Measurements from ENCODE around the gene SEZ6L.

Gene SEZ6L

GRCh38 chr22:26172389-26172990 is 3.2 kb downstream of the SEZ6L start:
- H3K27me3 ChIP-seq (ENCODE audit: insufficient read depth, poor library complexity, severe bottlenecking): peaks cover 50% of the 10 kb centered on the region
- no peaks in the 10 kb centered on the region for H3K36me3 ChIP-seq (ENCODE audit: low read depth)
- H3K27ac ChIP-seq (ENCODE audit: poor library complexity, severe bottlenecking): no peak overlapping the region
- H3K9me3 ChIP-seq (ENCODE audit: severe bottlenecking): no peaks in the 10 kb centered on the region
- H3K4me1 ChIP-seq (ENCODE audit: insufficient read depth, poor library complexity, severe bottlenecking): no peaks in the 10 kb centered on the region
- DNase-seq (ENCODE audit: low spot score) (no peak), ATAC-seq (ENCODE audit: low read depth) (peak; percentile 55; the same call in 2 of the 3 replicates)
- H3K4me3 ChIP-seq (ENCODE audit: severe bottlenecking): no peak overlapping the region
- peak; percentile 75 for TF ChIP-seq CTCF (IDR thresholded peaks at IDR 0.05; ENCODE audit: poor library complexity, severe bottlenecking)

GRCh38 chr22:26174280-26174679 is 5.0 kb downstream of the SEZ6L start:
- Histone ChIP-seq H3K27me3 (ENCODE audit: insufficient read depth, poor library complexity, severe bottlenecking) (peaks cover 34% of the 10 kb centered on the region), H3K27ac (ENCODE audit: poor library complexity, severe bottlenecking) (no peak overlapping the region), H3K4me1 (ENCODE audit: insufficient read depth, poor library complexity, severe bottlenecking) (no peaks in the 10 kb centered on the region), H3K9me3 (ENCODE audit: severe bottlenecking) (no peaks in the 10 kb centered on the region), H3K4me3 (ENCODE audit: severe bottlenecking) (no peak overlapping the region), H3K36me3 (ENCODE audit: low read depth) (no peaks in the 10 kb centered on the region)
- no peak for TF ChIP-seq CTCF (IDR thresholded peaks at IDR 0.05; ENCODE audit: poor library complexity, severe bottlenecking)
- DNase-seq (ENCODE audit: low spot score): no peak
- peak; percentile 36; the same call in 1 of the 3 replicates for ATAC-seq (ENCODE audit: low read depth)

GRCh38 chr22:26182723-26183122 is 13.5 kb downstream of the SEZ6L start:
- no peaks in the 10 kb centered on the region for H3K4me1 ChIP-seq (ENCODE audit: insufficient read depth, poor library complexity, severe bottlenecking)
- no peak overlapping the region for H3K4me3 ChIP-seq (ENCODE audit: severe bottlenecking)
- DNase-seq (ENCODE audit: low spot score) (no peak), ATAC-seq (ENCODE audit: low read depth) (no peak)
- H3K9me3 ChIP-seq (ENCODE audit: severe bottlenecking): no peaks in the 10 kb centered on the region
- no peaks in the 10 kb centered on the region for H3K36me3 ChIP-seq (ENCODE audit: low read depth)
- no peak overlapping the region for H3K27ac ChIP-seq (ENCODE audit: poor library complexity, severe bottlenecking)
- no peaks in the 10 kb centered on the region for H3K27me3 ChIP-seq (ENCODE audit: insufficient read depth, poor library complexity, severe bottlenecking)
- no peak for TF ChIP-seq CTCF (IDR thresholded peaks at IDR 0.05; ENCODE audit: poor library complexity, severe bottlenecking)

- H3K27me3 ChIP-seq (ENCODE audit: insufficient read depth, poor library complexity, severe bottlenecking): no peaks in the 10 kb centered on the region
- no peaks in the 10 kb centered on the region for H3K36me3 ChIP-seq (ENCODE audit: low read depth)
- H3K4me3 ChIP-seq (ENCODE audit: severe bottlenecking): no peak overlapping the region
- no peak overlapping the region for H3K27ac ChIP-seq (ENCODE audit: poor library complexity, severe bottlenecking)
- H3K4me1 ChIP-seq (ENCODE audit: insufficient read depth, poor library complexity, severe bottlenecking): no peaks in the 10 kb centered on the region
- ATAC-seq (ENCODE audit: low read depth): no peak
- DNase-seq (ENCODE audit: low spot score): no peak
- TF ChIP-seq CTCF (IDR thresholded peaks at IDR 0.05; ENCODE audit: poor library complexity, severe bottlenecking): no peak
- H3K9me3 ChIP-seq (ENCODE audit: severe bottlenecking): no peaks in the 10 kb centered on the region
Observed at GRCh38 chr22:26185190-26185589, 15.9 kb downstream of the SEZ6L start.

GRCh38 chr22:26188341-26188740 is 19.1 kb downstream of the SEZ6L start:
- Histone ChIP-seq H3K4me1 (ENCODE audit: insufficient read depth, poor library complexity, severe bottlenecking) (no peaks in the 10 kb centered on the region), H3K4me3 (ENCODE audit: severe bottlenecking) (no peak overlapping the region), H3K9me3 (ENCODE audit: severe bottlenecking) (no peaks in the 10 kb centered on the region), H3K36me3 (ENCODE audit: low read depth) (no peaks in the 10 kb centered on the region), H3K27ac (ENCODE audit: poor library complexity, severe bottlenecking) (no peak overlapping the region), H3K27me3 (ENCODE audit: insufficient read depth, poor library complexity, severe bottlenecking) (no peaks in the 10 kb centered on the region)
- DNase-seq (ENCODE audit: low spot score) (no peak), ATAC-seq (ENCODE audit: low read depth) (no peak)
- TF ChIP-seq CTCF (IDR thresholded peaks at IDR 0.05; ENCODE audit: poor library complexity, severe bottlenecking): no peak
